ENCODE results near the gene TRIO.

DNA sequence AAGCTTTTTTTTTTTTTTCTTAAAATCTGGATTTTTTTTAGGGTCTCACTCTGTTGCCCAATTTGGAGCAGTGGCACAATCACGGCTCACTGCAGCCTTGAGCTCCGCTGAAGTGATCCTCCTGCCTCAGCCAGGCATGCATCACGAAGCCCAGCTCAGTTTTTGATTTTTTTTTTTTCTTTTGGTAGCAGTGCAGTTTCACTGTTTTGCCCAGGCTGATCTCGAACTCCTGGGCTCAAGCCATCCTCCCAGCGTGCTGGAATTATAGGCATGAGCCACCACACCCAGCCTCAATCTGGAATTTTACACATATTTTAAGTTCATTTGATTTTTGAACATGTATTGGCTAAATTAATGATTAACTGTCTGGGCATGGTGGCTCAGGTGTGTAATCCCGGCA, 36.3 kb downstream of the TRIO start:
- TF ChIP-seq, protein P1, sequence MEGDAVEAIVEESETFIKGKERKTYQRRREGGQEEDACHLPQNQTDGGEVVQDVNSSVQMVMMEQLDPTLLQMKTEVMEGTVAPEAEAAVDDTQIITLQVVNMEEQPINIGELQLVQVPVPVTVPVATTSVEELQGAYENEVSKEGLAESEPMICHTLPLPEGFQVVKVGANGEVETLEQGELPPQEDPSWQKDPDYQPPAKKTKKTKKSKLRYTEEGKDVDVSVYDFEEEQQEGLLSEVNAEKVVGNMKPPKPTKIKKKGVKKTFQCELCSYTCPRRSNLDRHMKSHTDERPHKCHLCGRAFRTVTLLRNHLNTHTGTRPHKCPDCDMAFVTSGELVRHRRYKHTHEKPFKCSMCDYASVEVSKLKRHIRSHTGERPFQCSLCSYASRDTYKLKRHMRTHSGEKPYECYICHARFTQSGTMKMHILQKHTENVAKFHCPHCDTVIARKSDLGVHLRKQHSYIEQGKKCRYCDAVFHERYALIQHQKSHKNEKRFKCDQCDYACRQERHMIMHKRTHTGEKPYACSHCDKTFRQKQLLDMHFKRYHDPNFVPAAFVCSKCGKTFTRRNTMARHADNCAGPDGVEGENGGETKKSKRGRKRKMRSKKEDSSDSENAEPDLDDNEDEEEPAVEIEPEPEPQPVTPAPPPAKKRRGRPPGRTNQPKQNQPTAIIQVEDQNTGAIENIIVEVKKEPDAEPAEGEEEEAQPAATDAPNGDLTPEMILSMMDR (IDR thresholded peaks at IDR 0.05), result no peak
- no peak for TF ChIP-seq POLR2A (IDR thresholded peaks at IDR 0.05)
